Ramos (cell line): ENCODE data around the gene OTUD3.

ENCODE experiments used
- in situ Hi-C: fragments of 300-500 bp; cut with MboI; formaldehyde crosslinking; loops from one replicate; pipeline ENCODE4 v1.14.3; 2022; ENCODE audit warnings: low sequenced_read_pairs; ENCODE audit not compliant: unreplicated experiment

The OTUD3 gene

GRCh38 chr1:19942088-19942487 is 59.9 kb downstream of the OTUD3 start:
- in situ Hi-C loops: no loop called here

GRCh38 chr1:19942657-19943056 is 60.5 kb downstream of the OTUD3 start:
- in situ Hi-C loops: no loop called here

- in situ Hi-C loops: no loop called here
Observed at GRCh38 chr1:19945914-19946313, 63.7 kb downstream of the OTUD3 start.

- in situ Hi-C loops: no loop called here
Observed at GRCh38 chr1:19946331-19946751, 64.1 kb downstream of the OTUD3 start.

GRCh38 chr1:19946971-19947370 is 64.8 kb downstream of the OTUD3 start:
- in situ Hi-C loops: no loop called here

GRCh38 chr1:19949016-19949415 is 66.8 kb downstream of the OTUD3 start:
- in situ Hi-C loops: no loop called here

- in situ Hi-C loops: no loop called here
Observed at GRCh38 chr1:19954059-19954458, 71.9 kb downstream of the OTUD3 start.

- in situ Hi-C loops: no loop called here
Observed at GRCh38 chr1:19955534-19956170, 73.5 kb downstream of the OTUD3 start.

GRCh38 chr1:19957779-19958178 is 75.6 kb downstream of the OTUD3 start:
- in situ Hi-C loops: no loop called here

- in situ Hi-C loops: no loop called here
Observed at GRCh38 chr1:19960591-19960990, 78.4 kb downstream of the OTUD3 start.
